GM23248 (cell line): ENCODE data around the gene HACE1. TPM values are rescaled to one million over a fixed set of nuclear protein-coding genes. Genes with fewer than 3 reads are reported as not detected.

Experiments
- DNase-seq: peaks from one replicate; pipeline ENCODE4 v3.0.0-alpha.2; 2015
- H2AFZ ChIP-seq: fragments of 200-600 bp; sonication (generic); 2 replicates; pipeline ENCODE4 v1.6.1; 2016; ENCODE audit warnings: antibody characterized with exemption
- H3F3A ChIP-seq: fragments of 200-600 bp; sonication (generic); 2 replicates; pipeline ENCODE4 v1.6.1; 2016; ENCODE audit warnings: mild to moderate bottlenecking, antibody characterized with exemption, mixed run types; ENCODE audit not compliant: insufficient read depth
- H3K27ac ChIP-seq: fragments of 200-600 bp; sonication (generic); 2 replicates; pipeline ENCODE4 v1.5.1; 2016; ENCODE audit warnings: mild to moderate bottlenecking
- H3K27me3 ChIP-seq: fragments of 200-600 bp; sonication (generic); replicated peaks from 2 replicates; pipeline ENCODE4 v1.6.1; 2016; ENCODE audit warnings: mild to moderate bottlenecking; ENCODE audit not compliant: insufficient read depth
- H3K36me3 ChIP-seq: fragments of 200-600 bp; sonication (generic); 2 replicates; pipeline ENCODE4 v1.6.1; 2016; ENCODE audit warnings: low read depth, mild to moderate bottlenecking
- H3K4me1 ChIP-seq: fragments of 200-600 bp; sonication (generic); 2 replicates; pipeline ENCODE4 v1.6.1; 2016; ENCODE audit warnings: mild to moderate bottlenecking; ENCODE audit not compliant: insufficient read depth
- H3K4me2 ChIP-seq: fragments of 200-600 bp; sonication (generic); one replicate; pipeline ENCODE4 v1.6.1; 2016; ENCODE audit warnings: mild to moderate bottlenecking; ENCODE audit not compliant: unreplicated experiment
- H3K4me3 ChIP-seq: fragments of 200-600 bp; sonication (generic); 2 replicates; pipeline ENCODE4 v1.5.1; 2016; ENCODE audit warnings: mild to moderate bottlenecking
- H3K79me2 ChIP-seq: fragments of 200-600 bp; sonication (generic); 2 replicates; pipeline ENCODE4 v1.6.1; 2016; ENCODE audit warnings: mild to moderate bottlenecking; ENCODE audit not compliant: insufficient read depth
- H3K9ac ChIP-seq: fragments of 200-600 bp; sonication (generic); 2 replicates; pipeline ENCODE4 v1.6.1; 2016; ENCODE audit warnings: mild to moderate bottlenecking
- H3K9me2 ChIP-seq: fragments of 200-600 bp; sonication (generic); 2 replicates; pipeline ENCODE4 v1.6.1; 2016; ENCODE audit warnings: mixed run types, mild to moderate bottlenecking, moderate library complexity; ENCODE audit not compliant: insufficient read depth
- H3K9me3 ChIP-seq: fragments of 200-600 bp; sonication (generic); one replicate; pipeline ENCODE4 v1.6.1; 2017; ENCODE audit warnings: low read depth
- H4K20me1 ChIP-seq: fragments of 200-600 bp; sonication (generic); 2 replicates; pipeline ENCODE4 v1.6.0; 2016; ENCODE audit not compliant: insufficient read depth
- EZH2 ChIP-seq: fragments of 200-600 bp; sonication (generic); IDR thresholded peaks from 2 replicates; pipeline ENCODE4 v1.6.1; 2018; ENCODE audit warnings: antibody characterized with exemption, mild to moderate bottlenecking; ENCODE audit not compliant: insufficient read depth, poor library complexity, severe bottlenecking
- EZH2phosphoT487 ChIP-seq: fragments of 200-600 bp; sonication (generic); IDR thresholded peaks from 2 replicates; pipeline ENCODE4 v1.6.1; 2018; ENCODE audit warnings: antibody characterized with exemption, moderate library complexity, mild to moderate bottlenecking, low read depth; ENCODE audit not compliant: insufficient read depth
- WGBS, 2 experiments: methylation state at CpG; one replicate each; pipeline ENCODE4 v1.1.6; 2015 to 2017; ENCODE audit warnings: low lambda C conversion rate in 2 of 2, low coverage in 1 of 2; ENCODE audit errors: missing lambda C conversion rate in 2 of 2; 5-methylcytosine and 5-hydroxymethylcytosine counted together
- in situ Hi-C: fragments of 300-500 bp; cut with MboI; formaldehyde crosslinking; loops from 2 replicates; pipeline ENCODE4 v1.15.0; 2020
- polyA plus RNA-seq: library from polyadenylated mRNA; unstranded; fragments of >200 nt; fragmentation: Nextera tagmentation; extraction: Ambion mirVana; gene quantifications from 2 replicates; pipeline ENCODE4 v1.2.1, GENCODE V29; 2016
- total RNA-seq: library from RNA; depleted of rRNA; stranded (reverse); fragments of >200 nt; shearing (Covaris generic); gene quantifications from 2 replicates; pipeline ENCODE4 v1.2.3, GENCODE V29; 2014

HACE1 gene
- total and polyA plus RNA-seq, 2 experiments from 2014 or later, result 7.7 to 13.3 TPM

GRCh38 chr6:104896914-104897313 lies 37.2 kb upstream of the HACE1 start:
- H3K4me1 ChIP-seq, result no peaks in the 10 kb centered on the region
- no peak overlapping the region for H3K27ac ChIP-seq
- H3F3A ChIP-seq, result no peaks in the 10 kb centered on the region
- TF ChIP-seq EZH2phosphoT487 (no peak), EZH2 (no peak)
- no peak overlapping the region for H3K9ac ChIP-seq
- H3K9me2 ChIP-seq, result no peaks in the 10 kb centered on the region
- no peaks in the 10 kb centered on the region for H3K9me3 ChIP-seq
- in situ Hi-C loops, result no loop called here
- H3K4me3 ChIP-seq, result no peak overlapping the region
- no peaks in the 10 kb centered on the region for H3K79me2 ChIP-seq
- DNase-seq, result peak; percentile 21
- H2AFZ ChIP-seq, result no peak overlapping the region
- no peaks in the 10 kb centered on the region for H3K36me3 ChIP-seq
- peaks cover 11% of the 10 kb centered on the region; the same call in 1 of the 2 replicates for H3K27me3 ChIP-seq
- no peak overlapping the region for H3K4me2 ChIP-seq
- 61 to 63% methylated on average over 5 of the region's 5 CpGs for WGBS, 2 experiments
- no peaks in the 10 kb centered on the region for H4K20me1 ChIP-seq

- DNase-seq, result no peak
- WGBS, 2 experiments, result 13 to 16% methylated on average over 3 of the region's 3 CpGs
- Histone ChIP-seq H3F3A (no peaks in the 10 kb centered on the region), H3K27ac (no peak overlapping the region), H3K4me2 (no peak overlapping the region), H3K9me3 (no peaks in the 10 kb centered on the region), H3K79me2 (no peaks in the 10 kb centered on the region), H3K27me3 (0 out of 2 replicates have a peak, but pooled peaks cover under 1% of the 10 kb centered on the region), H3K9me2 (no peaks in the 10 kb centered on the region), H3K36me3 (no peaks in the 10 kb centered on the region), H2AFZ (no peak overlapping the region), H3K4me1 (no peaks in the 10 kb centered on the region), H4K20me1 (no peaks in the 10 kb centered on the region), H3K4me3 (no peak overlapping the region), H3K9ac (no peak overlapping the region)
- in situ Hi-C loops, result no loop called here
- TF ChIP-seq EZH2, result no peak
- no peak for TF ChIP-seq EZH2phosphoT487
These were observed 28.3 kb upstream of the HACE1 start for GRCh38 chr6:104888066-104888465.

GRCh38 chr6:104887350-104887749 lies 27.6 kb upstream of the HACE1 start:
- Histone ChIP-seq H3K9me3 (no peaks in the 10 kb centered on the region), H3K9ac (no peak overlapping the region), H2AFZ (no peak overlapping the region), H4K20me1 (no peaks in the 10 kb centered on the region), H3K79me2 (no peaks in the 10 kb centered on the region), H3K27me3 (no peaks in the 10 kb centered on the region), H3K9me2 (no peaks in the 10 kb centered on the region), H3K36me3 (no peaks in the 10 kb centered on the region), H3K4me3 (no peak overlapping the region), H3F3A (no peaks in the 10 kb centered on the region), H3K4me2 (no peak overlapping the region), H3K27ac (no peak overlapping the region), H3K4me1 (no peaks in the 10 kb centered on the region)
- DNase-seq, result peak; percentile 39
- in situ Hi-C loops, result no loop called here
- TF ChIP-seq EZH2, result no peak
- WGBS, 2 experiments, result 12 to 61% methylated on average over 3 to 7 of the region's 7 CpGs

- no peak overlapping the region for H2AFZ ChIP-seq
These were observed 25.9 kb upstream of the HACE1 start for GRCh38 chr6:104885518-104886043.

More at GRCh38 chr6:104885518-104886043, 25.9 kb upstream of the HACE1 start:
- TF ChIP-seq EZH2phosphoT487, result no peak
- no peak for TF ChIP-seq EZH2
- Histone ChIP-seq H3K9me3 (no peaks in the 10 kb centered on the region), H3K79me2 (no peaks in the 10 kb centered on the region), H3K36me3 (no peaks in the 10 kb centered on the region), H3K4me1 (no peaks in the 10 kb centered on the region), H3K4me2 (no peak overlapping the region), H3K9me2 (no peaks in the 10 kb centered on the region), H3K9ac (no peak overlapping the region), H4K20me1 (no peaks in the 10 kb centered on the region), H3K4me3 (no peak overlapping the region), H3F3A (no peaks in the 10 kb centered on the region), H3K27ac (no peak overlapping the region), H3K27me3 (no peaks in the 10 kb centered on the region)
- WGBS, 2 experiments, result 45 to 47% methylated on average over 16 to 19 of the region's 19 CpGs
- DNase-seq, result no peak
- in situ Hi-C loops, result no loop called here
